Measurements from ENCODE around the gene EPHA3.

- no peak for TF ChIP-seq CTCF (IDR thresholded peaks at IDR 0.05; ENCODE audit: low read depth, low read length)
- TF ChIP-seq POLR2A (IDR thresholded peaks at IDR 0.05; ENCODE audit: extremely low read depth, insufficient read length), result no peak
These were observed 285.6 kb downstream of the EPHA3 start for GRCh38 chr3:89392991-89393390.
